IPS-15b (cell line): ENCODE data around the gene PIGN.
A peak's percentile ranks its signal among the peaks of the same experiment; 100 is the strongest.

ENCODE experiments used
- H3K27me3 ChIP-seq: one replicate; pipeline ENCODE4 v1.6.1; 2013; ENCODE audit warnings: low read length; ENCODE audit not compliant: control insufficient read depth, insufficient read depth
- H3K36me3 ChIP-seq: one replicate; pipeline ENCODE4 v1.6.1; 2013; ENCODE audit warnings: low read length; ENCODE audit not compliant: control insufficient read depth, insufficient read depth
- H3K4me1 ChIP-seq: one replicate; pipeline ENCODE4 v1.6.1; 2013; ENCODE audit warnings: mild to moderate bottlenecking, low read length; ENCODE audit not compliant: control insufficient read depth, insufficient read depth
- H3K4me3 ChIP-seq: one replicate; pipeline ENCODE4 v1.5.1; 2013; ENCODE audit warnings: low read depth, low read length
- H3K9ac ChIP-seq: one replicate; pipeline ENCODE4 v1.6.1; 2013; ENCODE audit warnings: low read depth, mild to moderate bottlenecking, low read length
- H3K9me3 ChIP-seq: one replicate; pipeline ENCODE4 v1.6.1; 2013; ENCODE audit warnings: mild to moderate bottlenecking, low read length; ENCODE audit not compliant: control insufficient read depth, insufficient read depth

PIGN gene

GRCh38 chr18:62186774-62187542, at the start of gene PIGN, which contains the start of gene RELCH:
TSS of gene PIGN (minus strand) at chr18:62187056. CDS start at chr18:62161353, 25,703 bp downstream.
TSS of gene RELCH (plus strand) at chr18:62187255. CDS start at chr18:62187506, 251 bp downstream.
- no peaks in the 10 kb centered on the region for H3K36me3 ChIP-seq
- no peaks in the 10 kb centered on the region for H3K4me1 ChIP-seq

GRCh38 chr18:62236252-62236651, 49.4 kb upstream of the PIGN start:
- no peak overlapping the region for H3K4me3 ChIP-seq
- H3K4me1 ChIP-seq, result no peaks in the 10 kb centered on the region
- no peaks in the 10 kb centered on the region for H3K9me3 ChIP-seq
- no peaks in the 10 kb centered on the region for H3K27me3 ChIP-seq
- H3K9ac ChIP-seq, result no peak overlapping the region
- H3K36me3 ChIP-seq, result no peaks in the 10 kb centered on the region

More at GRCh38 chr18:62186774-62187542, at the start of gene PIGN, which contains the start of gene RELCH:
- Histone ChIP-seq H3K9ac (peak within 1 kb of the TSS; percentile 89), H3K9me3 (no peaks in the 10 kb centered on the region), H3K27me3 (no peaks in the 10 kb centered on the region), H3K4me3 (peak within 1 kb of the TSS; percentile 98)

- Histone ChIP-seq H3K4me3 (no peak overlapping the region), H3K36me3 (peaks cover 8% of the 10 kb centered on the region), H3K9ac (no peak overlapping the region), H3K4me1 (no peaks in the 10 kb centered on the region), H3K9me3 (no peaks in the 10 kb centered on the region), H3K27me3 (no peaks in the 10 kb centered on the region)
Observed at GRCh38 chr18:62226047-62226446, 39.2 kb upstream of the PIGN start.

GRCh38 chr18:62224229-62224628, 37.4 kb upstream of the PIGN start:
- Histone ChIP-seq H3K27me3 (no peaks in the 10 kb centered on the region), H3K4me3 (no peak overlapping the region), H3K36me3 (peaks cover 8% of the 10 kb centered on the region), H3K9me3 (no peaks in the 10 kb centered on the region), H3K4me1 (no peaks in the 10 kb centered on the region), H3K9ac (no peak overlapping the region)

GRCh38 chr18:62214790-62215189, 27.9 kb upstream of the PIGN start:
- no peak overlapping the region for H3K4me3 ChIP-seq
- H3K36me3 ChIP-seq, result peaks cover 2% of the 10 kb centered on the region
- no peaks in the 10 kb centered on the region for H3K27me3 ChIP-seq
- H3K9me3 ChIP-seq, result no peaks in the 10 kb centered on the region
- H3K4me1 ChIP-seq, result no peaks in the 10 kb centered on the region
- H3K9ac ChIP-seq, result no peak overlapping the region

- H3K4me1 ChIP-seq, result no peaks in the 10 kb centered on the region
- H3K36me3 ChIP-seq, result peaks cover 2% of the 10 kb centered on the region
- no peak overlapping the region for H3K4me3 ChIP-seq
- H3K9ac ChIP-seq, result no peak overlapping the region
- no peaks in the 10 kb centered on the region for H3K9me3 ChIP-seq
- H3K27me3 ChIP-seq, result no peaks in the 10 kb centered on the region
Observed at GRCh38 chr18:62211325-62211828, 24.5 kb upstream of the PIGN start.

GRCh38 chr18:62210138-62210537, 23.3 kb upstream of the PIGN start:
- Histone ChIP-seq H3K4me3 (no peak overlapping the region), H3K9ac (no peak overlapping the region), H3K4me1 (no peaks in the 10 kb centered on the region), H3K27me3 (no peaks in the 10 kb centered on the region), H3K36me3 (peaks cover 5% of the 10 kb centered on the region), H3K9me3 (no peaks in the 10 kb centered on the region)

GRCh38 chr18:62209046-62209445, 22.2 kb upstream of the PIGN start:
- H3K9ac ChIP-seq, result no peak overlapping the region
- no peaks in the 10 kb centered on the region for H3K27me3 ChIP-seq

GRCh38 chr18:62206593-62206992, 19.7 kb upstream of the PIGN start:
- peaks cover 3% of the 10 kb centered on the region for H3K36me3 ChIP-seq
- no peak overlapping the region for H3K4me3 ChIP-seq
- no peaks in the 10 kb centered on the region for H3K27me3 ChIP-seq
- H3K9ac ChIP-seq, result no peak overlapping the region
- H3K9me3 ChIP-seq, result no peaks in the 10 kb centered on the region
- no peaks in the 10 kb centered on the region for H3K4me1 ChIP-seq

More at GRCh38 chr18:62209046-62209445, 22.2 kb upstream of the PIGN start:
- peaks cover 5% of the 10 kb centered on the region for H3K36me3 ChIP-seq
- H3K4me3 ChIP-seq, result no peak overlapping the region
- H3K4me1 ChIP-seq, result no peaks in the 10 kb centered on the region
- H3K9me3 ChIP-seq, result no peaks in the 10 kb centered on the region

GRCh38 chr18:62205824-62206223, 19.0 kb upstream of the PIGN start:
- no peak overlapping the region for H3K4me3 ChIP-seq
- H3K9me3 ChIP-seq, result no peaks in the 10 kb centered on the region
- no peaks in the 10 kb centered on the region for H3K27me3 ChIP-seq
- no peaks in the 10 kb centered on the region for H3K4me1 ChIP-seq
- peaks cover 3% of the 10 kb centered on the region for H3K36me3 ChIP-seq
- no peak overlapping the region for H3K9ac ChIP-seq

- Histone ChIP-seq H3K36me3 (peaks cover 3% of the 10 kb centered on the region), H3K9me3 (no peaks in the 10 kb centered on the region), H3K27me3 (no peaks in the 10 kb centered on the region)
Observed at GRCh38 chr18:62201870-62202269, 15.0 kb upstream of the PIGN start.

More at GRCh38 chr18:62201870-62202269, 15.0 kb upstream of the PIGN start:
- Histone ChIP-seq H3K4me3 (no peak overlapping the region), H3K4me1 (no peaks in the 10 kb centered on the region), H3K9ac (no peak overlapping the region)
